NCI-H2029 (cell line): Measurements from ENCODE around the gene NPPA.

Experiments
- DNase-seq: peaks from one replicate; lab custom pipeline; 2025; lab: John Stamatoyannopoulos, UW

Gene NPPA

DNA sequence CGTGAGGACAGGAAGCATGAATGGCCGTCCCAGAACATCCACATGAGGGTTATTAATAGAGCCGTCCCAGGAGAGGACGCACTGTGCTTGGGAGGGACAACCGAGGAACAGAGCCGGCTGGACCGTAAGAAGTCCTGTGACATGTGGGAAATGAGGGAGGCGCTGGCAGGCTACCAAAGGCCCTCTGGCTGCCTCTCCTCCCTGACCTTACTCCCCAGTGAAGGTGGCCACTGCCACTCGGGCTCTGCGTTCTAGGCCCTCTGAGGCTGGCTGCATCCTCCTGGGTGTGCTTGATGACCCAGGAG is 26.6 kb upstream of the NPPA start:
- DNase-seq: no peak

GRCh38 chr1:11873395-11874257 is 26.0 kb upstream of the NPPA start:
- DNase-seq: no peak

DNA sequence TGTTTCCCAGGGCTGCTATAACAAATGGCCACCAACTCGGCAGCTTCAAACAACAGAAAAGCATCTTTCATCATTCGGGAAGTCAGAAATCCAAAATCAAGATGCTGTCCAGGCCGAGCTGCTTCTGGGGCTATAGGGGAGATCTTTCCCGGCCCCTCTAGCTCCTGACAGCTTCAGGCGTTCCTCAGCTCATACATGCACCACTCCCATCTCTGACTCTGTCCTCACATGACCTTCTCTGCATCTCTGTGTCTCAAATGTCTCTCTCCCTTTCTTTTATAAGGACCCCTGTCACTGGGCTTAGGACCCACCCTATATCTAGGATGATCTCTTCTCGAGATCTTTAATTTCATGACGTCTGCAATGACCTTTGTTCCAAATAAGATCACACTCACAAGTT is 25.0 kb upstream of the NPPA start:
- no peak for DNase-seq

GRCh38 chr1:11869650-11870207 is 22.1 kb upstream of the NPPA start:
- no peak for DNase-seq

GRCh38 chr1:11869104-11869503 is 21.5 kb upstream of the NPPA start:
- no peak for DNase-seq

DNA sequence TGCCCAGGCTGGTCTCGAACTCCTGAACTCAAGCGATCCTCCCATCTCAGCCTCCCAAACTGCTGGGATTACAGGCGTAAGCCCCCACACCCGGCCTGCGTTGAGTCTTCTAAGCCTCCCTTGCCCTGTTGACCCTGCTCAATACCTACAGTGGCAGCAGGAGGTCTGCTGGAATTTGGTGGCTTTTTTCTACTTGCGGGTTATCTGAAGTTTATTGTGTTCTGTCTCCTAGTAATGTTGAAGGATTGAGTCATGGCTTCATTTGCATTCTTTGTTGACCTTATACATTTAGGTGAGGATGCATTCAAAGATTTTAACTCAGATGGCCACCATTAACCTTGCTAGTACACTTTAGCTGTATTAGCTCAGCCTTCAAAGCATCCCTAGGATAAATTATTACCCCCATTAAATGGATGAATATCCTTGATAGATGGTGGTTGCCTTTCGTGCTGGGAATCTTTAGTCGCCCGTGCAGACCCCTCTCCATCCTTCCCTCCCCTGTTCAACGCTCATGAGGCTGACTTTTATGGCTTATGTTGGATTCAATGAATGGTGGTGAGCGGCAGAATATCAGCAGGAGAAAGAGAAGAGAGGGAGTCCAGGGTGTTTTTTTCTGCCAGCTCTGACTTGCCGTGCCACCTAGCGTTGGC is 20.9 kb upstream of the NPPA start:
- no peak for DNase-seq

DNA sequence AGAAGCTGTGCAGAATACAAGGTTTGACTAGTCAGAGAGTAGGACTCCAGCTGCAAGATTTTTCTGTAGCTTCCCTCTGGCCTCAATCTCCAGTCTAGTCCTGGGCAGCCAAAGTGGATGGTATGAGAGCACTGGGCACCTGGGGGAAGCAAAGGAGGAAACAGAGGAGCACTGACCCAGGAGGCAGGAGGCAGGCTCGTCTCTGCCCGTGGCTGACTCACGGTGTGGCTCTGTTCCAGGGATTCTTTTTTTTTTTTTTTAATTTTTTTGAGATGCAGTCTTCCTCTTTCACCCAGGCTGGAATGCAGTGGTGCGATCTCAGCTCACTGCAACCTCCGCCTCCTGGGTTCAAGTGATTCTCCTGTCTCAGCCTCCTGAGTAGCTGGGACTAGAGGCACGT is 15.3 kb upstream of the NPPA start:
- peak; percentile 27 for DNase-seq

DNA sequence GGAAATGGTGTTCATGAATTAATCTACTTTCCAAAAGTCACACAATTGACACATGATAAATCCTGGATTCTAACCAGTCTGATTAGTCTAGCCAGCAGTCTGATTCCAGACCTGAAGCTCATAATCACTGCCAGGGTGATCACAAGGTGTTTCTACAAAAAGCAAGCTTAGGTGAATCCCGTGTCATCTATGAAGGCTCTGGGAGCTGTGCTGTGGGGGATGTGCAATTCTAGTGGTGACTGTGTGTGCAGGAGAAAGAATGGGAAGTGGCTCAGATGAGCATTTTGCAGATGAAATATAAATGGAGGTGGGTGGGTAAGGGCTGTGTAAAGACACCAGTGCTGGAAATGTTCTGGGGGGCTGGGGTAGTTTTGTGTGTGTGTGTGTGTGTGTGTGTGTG is 13.0 kb upstream of the NPPA start:
- DNase-seq: no peak

- no peak for DNase-seq
These were observed 12.5 kb upstream of the NPPA start for GRCh38 chr1:11860083-11860482.

DNA sequence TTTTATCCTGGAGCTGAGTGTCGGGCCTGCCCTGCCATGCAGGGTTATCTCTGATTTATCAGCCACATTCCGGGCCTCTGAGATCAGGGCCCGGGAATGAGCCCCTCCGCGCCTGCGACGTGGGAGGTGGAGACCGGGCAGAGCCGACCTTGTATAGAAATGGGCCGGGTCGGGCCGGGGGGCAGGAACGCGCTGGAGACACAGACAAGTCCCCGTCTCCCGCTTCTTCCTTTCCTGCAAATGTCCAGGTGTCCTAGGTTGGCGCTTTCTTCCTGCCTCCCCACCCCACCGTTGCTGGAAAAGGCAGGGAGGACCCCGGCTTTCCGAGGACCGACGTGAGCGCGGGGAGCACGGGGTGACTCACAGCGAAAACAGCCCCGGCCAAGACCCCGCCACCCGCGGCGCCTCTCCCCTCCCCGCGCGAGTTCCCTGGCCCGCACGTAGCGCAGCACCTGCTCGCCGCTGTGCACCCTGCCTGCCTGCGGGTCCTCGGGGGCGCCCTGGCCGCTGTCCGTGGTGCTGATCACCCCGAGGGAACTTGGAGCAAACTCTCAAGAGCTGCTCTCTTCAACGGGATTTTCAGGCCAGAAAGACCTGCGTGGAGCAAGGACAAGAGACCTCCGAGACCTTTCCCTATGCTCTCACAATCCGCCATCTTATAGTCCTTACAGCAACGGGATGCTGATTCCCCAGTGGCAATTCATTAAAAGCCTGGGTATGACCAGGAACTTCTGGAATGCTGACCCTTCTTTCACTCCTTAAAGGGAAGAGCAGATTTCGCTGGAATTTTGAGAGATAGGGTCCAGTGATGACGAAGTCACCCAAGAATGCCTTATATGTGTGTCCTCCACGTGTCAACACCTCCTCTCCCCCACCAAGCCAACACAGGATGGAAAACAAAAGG is 11.6 kb upstream of the NPPA start:
- DNase-seq: no peak

DNA sequence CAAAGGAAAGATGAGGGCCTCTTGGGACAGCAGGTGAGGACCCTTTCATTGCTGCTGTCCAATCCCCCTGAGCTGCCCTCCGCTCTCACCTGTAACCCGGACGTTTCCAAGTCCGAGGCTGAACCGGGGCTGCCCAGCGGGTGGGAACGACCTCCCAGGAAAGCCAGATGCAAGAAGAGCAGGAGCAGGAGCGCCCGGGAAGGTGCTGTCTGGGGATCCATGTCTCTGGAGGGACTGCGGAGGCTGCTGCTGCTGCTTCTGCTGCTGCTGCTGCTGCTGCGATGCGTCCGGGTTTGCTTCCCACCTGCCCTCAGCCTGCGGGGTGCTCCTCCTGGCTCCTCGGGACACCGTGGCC is 11.0 kb upstream of the NPPA start, which contains the start of gene NPPB:
Gene NPPB, minus strand, starts transcription at position 333 of the 355 bp plus-strand sequence. Its CDS starts 112 bp downstream, at position 221.
- DNase-seq: no peak

GRCh38 chr1:11858158-11858557 is 10.6 kb upstream of the NPPA start:
- DNase-seq: no peak

DNA sequence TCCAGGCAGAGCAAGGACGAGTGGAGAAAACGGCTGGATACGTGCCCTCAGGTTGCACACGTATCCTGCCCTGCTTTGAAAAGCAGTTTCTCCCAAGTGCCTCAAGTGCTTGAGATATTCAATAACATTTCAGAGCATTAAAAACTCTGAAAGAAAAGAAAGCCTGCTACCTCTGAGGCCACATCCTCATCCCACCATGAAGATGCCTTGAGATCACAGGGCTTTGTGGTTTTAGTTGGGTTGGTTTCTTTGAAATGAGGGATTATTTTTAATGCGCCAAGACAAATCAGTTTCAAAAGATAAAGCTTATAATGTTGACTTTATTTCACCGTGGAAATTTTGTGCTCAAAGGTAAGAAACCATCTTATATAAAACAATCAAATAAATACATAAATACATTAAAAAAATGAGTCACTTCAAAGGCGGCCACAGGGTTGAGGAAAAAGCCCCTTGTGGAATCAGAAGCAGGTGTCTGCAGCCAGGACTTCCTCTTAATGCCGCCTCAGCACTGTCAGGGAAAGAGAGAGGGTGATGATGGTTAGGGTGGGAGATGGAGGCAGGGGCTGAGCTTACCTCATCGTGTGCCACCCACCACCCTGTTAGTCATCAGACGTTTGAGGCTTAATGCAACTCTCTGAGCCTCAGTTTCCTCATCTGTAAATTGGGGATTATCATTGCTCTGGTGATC is 9.7 kb upstream of the NPPA start:
- no peak for DNase-seq

- no peak for DNase-seq
These were observed 9.1 kb upstream of the NPPA start for GRCh38 chr1:11856698-11857097.

- no peak for DNase-seq
These were observed 7.8 kb upstream of the NPPA start for GRCh38 chr1:11855430-11855829.

DNA sequence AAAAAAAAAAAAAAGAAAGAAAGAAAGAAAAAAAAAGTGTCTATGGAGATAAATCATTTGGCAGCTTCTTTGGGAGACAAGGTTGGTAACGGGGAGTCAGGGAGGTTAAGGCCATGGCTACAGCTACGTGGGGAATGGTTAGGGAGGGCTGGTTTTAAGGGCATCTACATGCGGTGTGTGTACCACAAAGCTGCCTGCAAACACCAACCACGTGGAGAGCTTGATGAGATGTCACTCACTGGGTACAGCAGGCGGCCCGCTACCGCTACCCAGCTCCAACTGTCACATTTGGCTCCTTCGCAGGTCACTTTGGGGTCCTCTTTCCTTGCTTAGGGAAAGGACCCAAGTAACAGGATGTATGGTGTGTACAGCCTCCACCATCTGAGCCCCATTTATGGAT is 6.9 kb upstream of the NPPA start:
- no peak for DNase-seq

- DNase-seq: no peak
These were observed 3.6 kb upstream of the NPPA start for GRCh38 chr1:11851180-11851579.

DNA sequence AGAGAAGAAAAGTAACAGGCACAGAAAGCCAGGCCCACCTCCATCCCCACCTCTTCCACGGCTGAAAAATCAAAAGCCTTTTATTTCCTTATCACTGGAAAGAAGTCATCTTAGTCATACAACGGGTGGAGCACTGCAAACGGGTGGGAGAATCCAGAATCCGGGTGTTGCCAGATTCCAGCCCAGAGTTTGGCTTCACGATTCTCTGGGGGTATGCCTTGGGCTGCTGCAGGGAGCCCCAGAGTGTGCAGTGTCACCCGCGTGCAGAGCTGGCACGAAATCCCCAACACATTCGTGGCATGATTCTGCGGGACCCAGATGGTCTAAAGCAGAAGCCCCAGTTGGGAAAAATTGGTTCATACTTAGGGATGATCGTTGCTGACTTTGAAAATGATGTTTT is 2.6 kb upstream of the NPPA start:
- no peak for DNase-seq

GRCh38 chr1:11848373-11848700 is 754 bp upstream of the NPPA start:
- DNase-seq: no peak

DNA sequence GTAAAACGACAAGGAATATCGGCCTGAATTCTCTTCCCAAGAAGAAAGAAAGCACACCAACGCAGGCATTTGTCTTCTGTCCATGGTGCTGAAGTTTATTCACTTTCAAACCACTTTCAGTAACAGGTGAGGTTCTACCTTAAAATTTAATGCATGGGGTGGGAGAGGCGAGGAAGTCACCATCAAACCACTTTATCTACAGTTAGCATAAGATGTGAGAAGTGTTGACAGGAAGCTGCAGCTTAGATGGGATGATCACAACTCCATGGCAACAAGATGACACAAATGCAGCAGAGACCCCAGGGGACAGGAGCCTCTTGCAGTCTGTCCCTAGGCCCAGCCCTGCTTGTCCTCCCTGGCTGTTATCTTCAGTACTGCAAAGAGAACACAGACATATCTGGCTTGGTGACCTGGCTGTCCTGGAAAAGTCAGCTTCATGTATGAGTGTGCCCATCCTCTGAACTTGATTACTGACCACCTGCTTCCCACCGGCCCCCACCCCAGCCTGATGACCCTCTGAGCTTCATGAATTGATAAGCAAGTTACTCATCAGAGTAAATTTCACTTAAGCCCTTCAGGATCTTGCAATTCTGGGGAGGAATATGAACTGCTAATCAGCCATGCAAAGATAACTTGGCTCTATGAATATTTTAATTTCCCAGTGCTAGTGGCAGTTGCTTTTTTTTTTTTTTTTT is 1.8 kb downstream of the NPPA start:
- DNase-seq: no peak
